Measurements from ENCODE around the gene COP1. TPM values are rescaled to one million over a fixed set of nuclear protein-coding genes. Genes with fewer than 3 reads are reported as not detected.

The COP1 gene
- total RNA-seq, 1 experiment from 2014 or later: 36.0 TPM

GRCh38 chr1:176111835-176112234 lies 95.3 kb downstream of the COP1 start:
- peaks cover 12% of the 10 kb centered on the region for H3K9me3 Mint-ChIP-seq
- ATAC-seq (no peak), DNase-seq (ENCODE audit: low spot score) (no peak)
- H3K4me3 Mint-ChIP-seq: no peak overlapping the region
- no peak for TF ChIP-seq TEAD1 (CRISPR knock-in tag; IDR thresholded peaks at IDR 0.05)
- H3K27me3 Mint-ChIP-seq (ENCODE audit: low read depth): no peaks in the 10 kb centered on the region
- no peak overlapping the region for H3K27ac Mint-ChIP-seq
- H3K4me1 Mint-ChIP-seq: no peaks in the 10 kb centered on the region
- CTCF ChIA-PET: no interaction called here
- H3K36me3 Mint-ChIP-seq: peaks cover 20% of the 10 kb centered on the region
- POLR2A ChIA-PET: no interaction called here

GRCh38 chr1:176110203-176110602 lies 96.9 kb downstream of the COP1 start:
- Mint-ChIP-seq H3K4me3 (no peak overlapping the region), H3K27me3 (ENCODE audit: low read depth) (no peaks in the 10 kb centered on the region), H3K36me3 (peaks cover 16% of the 10 kb centered on the region), H3K9me3 (peaks cover 12% of the 10 kb centered on the region), H3K27ac (no peak overlapping the region), H3K4me1 (no peaks in the 10 kb centered on the region)
- TF ChIP-seq SP1 (CRISPR knock-in tag; conservative IDR thresholded peaks at IDR 0.05): no peak
- TF ChIP-seq EMX1 (CRISPR knock-in tag; IDR thresholded peaks at IDR 0.05): no peak
- TF ChIP-seq FOXJ3 (CRISPR knock-in tag; IDR thresholded peaks at IDR 0.05; ENCODE audit: borderline replicate concordance): no peak
- TF ChIP-seq TCF7 (CRISPR knock-in tag; IDR thresholded peaks at IDR 0.05; ENCODE audit: low read depth): no peak
- TF ChIP-seq MXD4 (CRISPR knock-in tag; IDR thresholded peaks at IDR 0.05; ENCODE audit: borderline replicate concordance): no peak
- TF ChIP-seq STAT6 (CRISPR knock-in tag; conservative IDR thresholded peaks at IDR 0.05; ENCODE audit: low read depth): no peak
- no peak for TF ChIP-seq HMGA2 (CRISPR knock-in tag; IDR thresholded peaks at IDR 0.05)
- TF ChIP-seq ZBTB43 (CRISPR knock-in tag; IDR thresholded peaks at IDR 0.05): no peak
- no peak for TF ChIP-seq ZMAT4 (CRISPR knock-in tag; IDR thresholded peaks at IDR 0.05)
- no peak for TF ChIP-seq ZNF121 (CRISPR knock-in tag; IDR thresholded peaks at IDR 0.05)
- no peak for TF ChIP-seq ERG (CRISPR knock-in tag; IDR thresholded peaks at IDR 0.05)
- no peak for TF ChIP-seq HMGXB4 (CRISPR knock-in tag; IDR thresholded peaks at IDR 0.05)
- TF ChIP-seq MLX (CRISPR knock-in tag; IDR thresholded peaks at IDR 0.05): no peak
- no peak for TF ChIP-seq E2F5 (CRISPR knock-in tag; IDR thresholded peaks at IDR 0.05)
- no peak for DNase-seq (ENCODE audit: low spot score)
- POLR2A ChIA-PET: no interaction called here
- ATAC-seq: no peak
- CTCF ChIA-PET: interaction anchor here (1.2 kb wide), 1 partner anchor 10 kb away, joined by 4 read pairs; no protein-coding TSS in a partner anchor
